ENCODE results near the gene AFG1L.
"Not testable (repeated sequence)": the region's sequence is repeated elsewhere in the genome, so short reads cannot be mapped to it uniquely, and the experiment has no call there.

Gene AFG1L

GRCh38 chr6:108365478-108365877 is 70.6 kb downstream of the AFG1L start:
- DNase-seq (ENCODE audit: low spot score): no peak
- in situ Hi-C loops (cut with MboI; ENCODE audit: low pct_unique_long_range_greater_than_20kb, low sequenced_read_pairs, unreplicated experiment): no loop called here
- TF ChIP-seq, protein P1, sequence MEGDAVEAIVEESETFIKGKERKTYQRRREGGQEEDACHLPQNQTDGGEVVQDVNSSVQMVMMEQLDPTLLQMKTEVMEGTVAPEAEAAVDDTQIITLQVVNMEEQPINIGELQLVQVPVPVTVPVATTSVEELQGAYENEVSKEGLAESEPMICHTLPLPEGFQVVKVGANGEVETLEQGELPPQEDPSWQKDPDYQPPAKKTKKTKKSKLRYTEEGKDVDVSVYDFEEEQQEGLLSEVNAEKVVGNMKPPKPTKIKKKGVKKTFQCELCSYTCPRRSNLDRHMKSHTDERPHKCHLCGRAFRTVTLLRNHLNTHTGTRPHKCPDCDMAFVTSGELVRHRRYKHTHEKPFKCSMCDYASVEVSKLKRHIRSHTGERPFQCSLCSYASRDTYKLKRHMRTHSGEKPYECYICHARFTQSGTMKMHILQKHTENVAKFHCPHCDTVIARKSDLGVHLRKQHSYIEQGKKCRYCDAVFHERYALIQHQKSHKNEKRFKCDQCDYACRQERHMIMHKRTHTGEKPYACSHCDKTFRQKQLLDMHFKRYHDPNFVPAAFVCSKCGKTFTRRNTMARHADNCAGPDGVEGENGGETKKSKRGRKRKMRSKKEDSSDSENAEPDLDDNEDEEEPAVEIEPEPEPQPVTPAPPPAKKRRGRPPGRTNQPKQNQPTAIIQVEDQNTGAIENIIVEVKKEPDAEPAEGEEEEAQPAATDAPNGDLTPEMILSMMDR (IDR thresholded peaks at IDR 0.05; ENCODE audit: extremely low read depth, insufficient read depth, missing control alignments): no peak

DNA sequence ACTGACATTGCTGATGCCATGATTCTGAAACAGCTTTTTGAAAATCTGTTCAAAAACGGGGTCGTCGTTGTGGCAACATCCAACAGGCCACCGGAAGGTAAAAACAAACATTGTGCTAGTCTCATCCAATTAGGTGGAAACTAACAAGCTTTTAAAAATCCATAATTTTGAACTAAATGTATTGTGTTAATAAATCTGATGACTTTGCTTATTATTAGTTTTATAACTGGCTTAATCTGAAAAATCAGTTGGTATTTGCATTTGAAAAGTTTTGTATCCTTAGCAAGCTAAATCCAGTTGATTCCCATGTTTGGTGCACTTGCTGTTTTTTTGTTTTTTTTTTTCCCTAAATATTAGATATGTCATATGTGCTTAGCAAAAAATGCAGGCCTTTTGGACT is 71.4 kb downstream of the AFG1L start:
- TF ChIP-seq, protein P1 (IDR thresholded peaks at IDR 0.05; ENCODE audit: extremely low read depth, insufficient read depth, missing control alignments): no peak
- DNase-seq (ENCODE audit: low spot score): no peak
- in situ Hi-C loops (cut with MboI; ENCODE audit: low pct_unique_long_range_greater_than_20kb, low sequenced_read_pairs, unreplicated experiment): no loop called here

- TF ChIP-seq, protein P1 (IDR thresholded peaks at IDR 0.05; ENCODE audit: extremely low read depth, insufficient read depth, missing control alignments): no peak
- no peak for DNase-seq (ENCODE audit: low spot score)
These were observed 73.7 kb downstream of the AFG1L start for GRCh38 chr6:108368431-108369030.

DNA sequence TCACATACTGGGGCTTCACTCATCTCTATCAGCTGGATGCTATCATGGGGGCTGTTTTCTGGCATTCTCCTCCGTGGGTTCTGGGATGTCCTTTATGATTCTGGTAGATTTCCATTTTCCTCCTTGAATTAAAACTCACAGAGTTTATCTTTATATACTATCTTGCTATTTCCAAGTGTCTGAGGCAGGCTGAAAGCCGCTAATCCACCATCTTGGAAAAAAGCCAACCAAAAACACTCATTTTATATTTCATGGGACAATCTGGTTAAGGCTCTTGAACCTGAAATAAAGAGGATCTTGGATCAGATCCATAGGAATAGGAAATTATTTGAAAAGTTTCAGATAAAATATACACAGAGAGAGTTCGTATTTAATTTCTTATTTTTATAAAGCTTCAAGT is 86.0 kb downstream of the AFG1L start:
- in situ Hi-C loops (cut with MboI; ENCODE audit: low pct_unique_long_range_greater_than_20kb, low sequenced_read_pairs, unreplicated experiment): no loop called here
- TF ChIP-seq, protein P1 (IDR thresholded peaks at IDR 0.05; ENCODE audit: extremely low read depth, insufficient read depth, missing control alignments): no peak
- DNase-seq (ENCODE audit: low spot score): no peak

More at GRCh38 chr6:108368431-108369030, 73.7 kb downstream of the AFG1L start:
- in situ Hi-C loops (cut with MboI; ENCODE audit: low pct_unique_long_range_greater_than_20kb, low sequenced_read_pairs, unreplicated experiment): no loop called here

- no peak for DNase-seq (ENCODE audit: low spot score)
- in situ Hi-C loops (cut with MboI; ENCODE audit: low pct_unique_long_range_greater_than_20kb, low sequenced_read_pairs, unreplicated experiment): no loop called here
These were observed 89.1 kb downstream of the AFG1L start for GRCh38 chr6:108383981-108384380.

DNA sequence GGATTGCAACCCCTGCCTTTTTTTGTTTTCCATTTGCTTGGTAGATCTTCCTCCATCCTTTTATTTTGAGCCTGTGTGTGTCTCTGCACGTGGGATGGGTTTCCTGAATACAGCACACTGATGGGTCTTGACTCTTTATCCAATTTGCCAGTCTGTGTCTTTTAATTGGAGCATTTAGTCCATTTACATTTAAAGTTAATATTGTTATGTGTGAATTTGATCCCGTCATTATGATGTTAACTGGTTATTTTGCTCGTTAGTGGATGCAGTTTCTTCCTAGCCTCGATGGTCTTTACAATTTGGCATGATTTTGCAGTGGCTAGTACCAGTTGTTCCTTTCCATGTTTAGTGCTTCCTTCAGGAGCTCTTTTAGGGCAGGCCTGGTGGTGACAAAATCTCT is 94.3 kb downstream of the AFG1L start:
- DNase-seq (ENCODE audit: low spot score); in situ Hi-C loops (cut with MboI; ENCODE audit: low pct_unique_long_range_greater_than_20kb, low sequenced_read_pairs, unreplicated experiment): not testable (repeated sequence)

More at GRCh38 chr6:108383981-108384380, 89.1 kb downstream of the AFG1L start:
- TF ChIP-seq, protein P1 (IDR thresholded peaks at IDR 0.05; ENCODE audit: extremely low read depth, insufficient read depth, missing control alignments): no peak

- DNase-seq (ENCODE audit: low spot score): no peak
- TF ChIP-seq, protein P1 (IDR thresholded peaks at IDR 0.05; ENCODE audit: extremely low read depth, insufficient read depth, missing control alignments): no peak
- in situ Hi-C loops (cut with MboI; ENCODE audit: low pct_unique_long_range_greater_than_20kb, low sequenced_read_pairs, unreplicated experiment): no loop called here
These were observed 100.4 kb downstream of the AFG1L start for GRCh38 chr6:108395297-108395696.

All from GM13977 (cell line).